ENCODE results near the gene THY1.

Gene THY1

GRCh38 chr11:119422809-119423508 is at the start of gene THY1:
THY1 (minus strand) TSS chr11:119423172; CDS start chr11:119420905, 2,267 bp downstream.
- TF ChIP-seq GATA3 (IDR thresholded peaks at IDR 0.05; ENCODE audit: low read depth, low read length) = no peak
- no peak for TF ChIP-seq GATA2 (IDR thresholded peaks at IDR 0.05; ENCODE audit: low read depth, low read length)

- TF ChIP-seq GATA3 (IDR thresholded peaks at IDR 0.05; ENCODE audit: low read depth, low read length) (no peak), GATA2 (IDR thresholded peaks at IDR 0.05; ENCODE audit: low read depth, low read length) (no peak)
Observed at GRCh38 chr11:119472186-119472855, 49.3 kb upstream of the THY1 start.

GRCh38 chr11:119471329-119471728 is 48.4 kb upstream of the THY1 start:
- no peak for TF ChIP-seq GATA3 (IDR thresholded peaks at IDR 0.05; ENCODE audit: low read depth, low read length)
- no peak for TF ChIP-seq GATA2 (IDR thresholded peaks at IDR 0.05; ENCODE audit: low read depth, low read length)

- TF ChIP-seq GATA2 (IDR thresholded peaks at IDR 0.05; ENCODE audit: low read depth, low read length) = no peak
- no peak for TF ChIP-seq GATA3 (IDR thresholded peaks at IDR 0.05; ENCODE audit: low read depth, low read length)
Observed at GRCh38 chr11:119470317-119471291, 47.6 kb upstream of the THY1 start.

GRCh38 chr11:119469506-119469905 is 46.5 kb upstream of the THY1 start:
- TF ChIP-seq GATA3 (IDR thresholded peaks at IDR 0.05; ENCODE audit: low read depth, low read length) (no peak), GATA2 (IDR thresholded peaks at IDR 0.05; ENCODE audit: low read depth, low read length) (no peak)

GRCh38 chr11:119468511-119468910 is 45.5 kb upstream of the THY1 start:
- no peak for TF ChIP-seq GATA3 (IDR thresholded peaks at IDR 0.05; ENCODE audit: low read depth, low read length)
- no peak for TF ChIP-seq GATA2 (IDR thresholded peaks at IDR 0.05; ENCODE audit: low read depth, low read length)

GRCh38 chr11:119461229-119461963 is 38.4 kb upstream of the THY1 start:
- TF ChIP-seq GATA2 (IDR thresholded peaks at IDR 0.05; ENCODE audit: low read depth, low read length) (no peak), GATA3 (IDR thresholded peaks at IDR 0.05; ENCODE audit: low read depth, low read length) (no peak)

- TF ChIP-seq GATA3 (IDR thresholded peaks at IDR 0.05; ENCODE audit: low read depth, low read length) (no peak), GATA2 (IDR thresholded peaks at IDR 0.05; ENCODE audit: low read depth, low read length) (no peak)
Observed at GRCh38 chr11:119460582-119460981, 37.6 kb upstream of the THY1 start.

- no peak for TF ChIP-seq GATA2 (IDR thresholded peaks at IDR 0.05; ENCODE audit: low read depth, low read length)
- no peak for TF ChIP-seq GATA3 (IDR thresholded peaks at IDR 0.05; ENCODE audit: low read depth, low read length)
Observed at GRCh38 chr11:119460097-119460496, 37.1 kb upstream of the THY1 start.

- no peak for TF ChIP-seq GATA3 (IDR thresholded peaks at IDR 0.05; ENCODE audit: low read depth, low read length)
- TF ChIP-seq GATA2 (IDR thresholded peaks at IDR 0.05; ENCODE audit: low read depth, low read length) = no peak
Observed at GRCh38 chr11:119459293-119459976, 36.5 kb upstream of the THY1 start.

GRCh38 chr11:119453881-119454280 is 30.9 kb upstream of the THY1 start:
- TF ChIP-seq GATA3 (IDR thresholded peaks at IDR 0.05; ENCODE audit: low read depth, low read length) (no peak), GATA2 (IDR thresholded peaks at IDR 0.05; ENCODE audit: low read depth, low read length) (no peak)

GRCh38 chr11:119450590-119451326 is 27.8 kb upstream of the THY1 start:
- TF ChIP-seq GATA2 (IDR thresholded peaks at IDR 0.05; ENCODE audit: low read depth, low read length) = no peak
- no peak for TF ChIP-seq GATA3 (IDR thresholded peaks at IDR 0.05; ENCODE audit: low read depth, low read length)
